Kidney (tissue), 14 donors: ENCODE results near the gene RBPJ. TPM values are rescaled to one million over a fixed set of nuclear protein-coding genes. Genes with fewer than 3 reads are reported as not detected.

Experiments
- DNase-seq, 5 donors: peaks; one replicate each; pipeline ENCODE4 v3.0.0-alpha.2; 2013 to 2020
- FAIRE-seq: peaks from 2 replicates; lab custom pipeline; 2012; peaks lifted over from hg19 to GRCh38; lab: Jason Lieb, UNC
- H3K27ac ChIP-seq, 2 donors: one replicate each; pipeline ENCODE4 v1.7.0; 2013; ENCODE audit warnings: low read depth in 2 of 2, low read length in 2 of 2, inconsistent platforms in 1 of 2
- H3K27me3 ChIP-seq: one replicate; pipeline ENCODE4 v1.7.1; 2013; ENCODE audit warnings: low read length, inconsistent platforms; ENCODE audit not compliant: control insufficient read depth, insufficient read depth
- H3K36me3 ChIP-seq, 3 donors: one replicate each; pipeline versions ENCODE4 v1.7.0 to v1.7.1; 2013; ENCODE audit warnings: low read length in 3 of 3, control low read depth in 1 of 3, inconsistent platforms in 1 of 3; ENCODE audit not compliant: insufficient read depth in 3 of 3, control insufficient read depth in 2 of 3
- H3K4me1 ChIP-seq, 3 donors: one replicate each; pipeline versions ENCODE4 v1.7.0 to v1.7.1; 2013; ENCODE audit warnings: low read length in 3 of 3, inconsistent platforms in 1 of 3, low read depth in 1 of 3; ENCODE audit not compliant: control insufficient read depth in 2 of 3, insufficient read depth in 2 of 3
- H3K4me3 ChIP-seq, 3 donors: one replicate each; pipeline versions ENCODE4 v1.7.0 to v1.8.1; 2013; ENCODE audit warnings: low read length in 3 of 3, control low read depth in 1 of 3, inconsistent platforms in 1 of 3
- H3K9ac ChIP-seq, 3 donors: one replicate each; pipeline versions ENCODE4 v1.7.0 to v1.7.1; 2013; ENCODE audit warnings: low read length in 3 of 3, control low read depth in 1 of 3, inconsistent platforms in 1 of 3
- H3K9me3 ChIP-seq, 3 donors: one replicate each; pipeline versions ENCODE4 v1.7.0 to v1.7.1; 2013; ENCODE audit warnings: low read length in 3 of 3, control low read depth in 1 of 3, inconsistent platforms in 1 of 3; ENCODE audit not compliant: control insufficient read depth in 2 of 3, insufficient read depth in 1 of 3
- intact Hi-C: fragments of 100-400 bp; cut with DNase I; formaldehyde crosslinking; loops from one replicate; pipeline ENCODE4 v1.11.1; 2022
- polyA plus RNA-seq: library from polyadenylated mRNA; stranded (reverse); fragments of 350-450 nt; fragmentation: Illumina TruSeq; extraction: RNeasy Lipid Tissue Mini Kit (QIAGEN cat#74804); gene quantifications from one replicate; pipeline ENCODE4 v1.2.3, GENCODE V29; 2014; ENCODE audit warnings: low read depth, low replicate concordance; ENCODE audit not compliant: insufficient read depth
- total RNA-seq: library from RNA; stranded (reverse); fragmentation: NEBNext Ultra II Directional; extraction: Animal tissue kit (Norgen Biotek cat#: 25700); gene quantifications from one replicate; pipeline ENCODE4 v1.2.1, GENCODE V29; 2021
- TF ChIP-seq, protein P1 (sequence below): IDR thresholded peaks from 3 replicates; pipeline ENCODE4 v1.5.1; 2012; ENCODE audit warnings: mild to moderate bottlenecking, moderate library complexity, borderline replicate concordance; ENCODE audit not compliant: insufficient read depth; ENCODE audit errors: extremely low read depth
- donor health status: control.
- donor health status: control.
- donor health status: control.
- donor health status: control.
- donor health status: control.
- donor health status: DM: yes; HTN: yes; CAD: no.
- donor health status: Normal renal cell carcinoma (clear cell type).

RBPJ gene
- total and polyA plus RNA-seq, 2 donors from 2014 or later = 28.5 to 77.6 TPM

DNA sequence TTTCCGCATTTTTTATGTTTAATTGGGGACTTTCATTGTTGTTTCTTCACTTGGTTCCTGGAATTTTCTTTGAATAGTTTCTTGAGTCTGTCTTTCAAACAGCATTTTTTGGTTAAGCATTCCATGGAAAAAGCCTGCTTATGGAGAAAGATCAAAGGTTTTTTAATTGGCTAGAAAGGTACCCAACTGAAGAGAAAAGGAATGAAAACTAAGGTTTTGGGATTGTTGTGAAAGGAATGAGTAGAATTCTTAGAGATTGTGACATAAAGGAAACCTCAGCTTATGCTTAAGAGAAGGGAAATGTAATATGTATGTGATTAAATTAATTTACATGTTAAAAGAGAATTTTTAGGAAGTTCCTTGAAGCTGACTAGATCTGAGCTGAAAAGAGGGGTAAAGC, 86.7 kb downstream of the RBPJ start:
- Histone ChIP-seq H3K27me3 (no peaks in the 10 kb centered on the region), H3K4me1 (no peaks in the 10 kb centered on the region), H3K9ac (no peak overlapping the region), H3K36me3 (peaks cover 0 to 13% (median 3%) of the 10 kb centered on the region in 3 donors), H3K4me3 (no peak overlapping the region), H3K9me3 (peaks cover 0 to 7% (median 0%) of the 10 kb centered on the region in 3 donors), H3K27ac (no peak overlapping the region)
- intact Hi-C loops = no loop called here
- TF ChIP-seq, protein P1, sequence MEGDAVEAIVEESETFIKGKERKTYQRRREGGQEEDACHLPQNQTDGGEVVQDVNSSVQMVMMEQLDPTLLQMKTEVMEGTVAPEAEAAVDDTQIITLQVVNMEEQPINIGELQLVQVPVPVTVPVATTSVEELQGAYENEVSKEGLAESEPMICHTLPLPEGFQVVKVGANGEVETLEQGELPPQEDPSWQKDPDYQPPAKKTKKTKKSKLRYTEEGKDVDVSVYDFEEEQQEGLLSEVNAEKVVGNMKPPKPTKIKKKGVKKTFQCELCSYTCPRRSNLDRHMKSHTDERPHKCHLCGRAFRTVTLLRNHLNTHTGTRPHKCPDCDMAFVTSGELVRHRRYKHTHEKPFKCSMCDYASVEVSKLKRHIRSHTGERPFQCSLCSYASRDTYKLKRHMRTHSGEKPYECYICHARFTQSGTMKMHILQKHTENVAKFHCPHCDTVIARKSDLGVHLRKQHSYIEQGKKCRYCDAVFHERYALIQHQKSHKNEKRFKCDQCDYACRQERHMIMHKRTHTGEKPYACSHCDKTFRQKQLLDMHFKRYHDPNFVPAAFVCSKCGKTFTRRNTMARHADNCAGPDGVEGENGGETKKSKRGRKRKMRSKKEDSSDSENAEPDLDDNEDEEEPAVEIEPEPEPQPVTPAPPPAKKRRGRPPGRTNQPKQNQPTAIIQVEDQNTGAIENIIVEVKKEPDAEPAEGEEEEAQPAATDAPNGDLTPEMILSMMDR = no peak
- no peak for DNase-seq
- FAIRE-seq = no peak

DNA sequence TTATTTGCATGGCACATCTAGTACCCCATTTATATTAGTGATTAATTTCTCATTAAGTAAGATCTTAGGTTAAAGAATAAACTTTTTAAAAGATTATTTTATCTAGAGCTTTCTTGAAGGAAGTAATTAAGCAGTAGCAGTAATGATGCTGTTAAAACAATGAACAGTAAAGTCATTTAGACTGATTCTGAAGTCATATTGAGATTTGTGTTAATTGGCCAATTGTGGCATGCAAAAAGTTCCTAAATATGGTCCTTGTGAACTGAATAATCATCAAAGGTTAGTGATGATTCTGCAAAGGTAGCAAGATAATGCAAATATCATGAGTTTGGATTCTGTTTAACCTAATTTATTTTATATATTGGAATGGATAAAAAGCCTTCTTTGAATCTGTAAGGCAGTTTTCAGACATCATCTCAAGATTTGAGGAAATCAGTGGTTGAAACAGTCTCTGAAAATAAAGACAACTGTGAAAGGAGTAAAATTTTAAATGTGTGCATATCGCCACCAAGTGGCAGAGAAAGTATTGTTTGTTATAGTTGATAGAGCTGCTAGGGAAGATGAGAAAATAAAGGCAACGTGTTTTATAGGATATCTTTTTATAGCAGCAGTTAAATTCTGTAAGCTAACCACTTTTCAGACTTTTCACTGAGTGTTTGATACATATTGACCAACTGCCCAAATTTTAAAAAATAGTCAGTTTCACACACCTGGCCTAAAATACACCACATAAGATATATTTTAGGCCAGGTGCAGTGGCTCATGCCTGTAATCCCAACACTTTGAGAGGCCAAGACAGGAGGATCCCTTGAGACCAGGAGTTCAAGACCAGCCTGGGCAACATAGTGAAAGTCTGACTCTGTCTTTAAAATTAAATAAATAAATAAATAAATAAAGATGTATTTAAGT, 89.8 kb downstream of the RBPJ start:
- Histone ChIP-seq H3K36me3 (peaks cover 0 to 13% (median 3%) of the 10 kb centered on the region in 3 donors), H3K4me3 (no peak overlapping the region), H3K4me1 (peaks cover 0 to 5% (median 2%) of the 10 kb centered on the region in 3 donors), H3K27ac (no peak overlapping the region), H3K9ac (no peak overlapping the region), H3K9me3 (peaks cover 0 to 7% (median 0%) of the 10 kb centered on the region in 3 donors), H3K27me3 (no peaks in the 10 kb centered on the region)
- intact Hi-C loops = no loop called here
- TF ChIP-seq, protein P1 = peak; percentile 65
- DNase-seq (peak in 3 of 5 donors; percentile 30 to 86 (median 84)), FAIRE-seq (peak; percentile 89)

DNA sequence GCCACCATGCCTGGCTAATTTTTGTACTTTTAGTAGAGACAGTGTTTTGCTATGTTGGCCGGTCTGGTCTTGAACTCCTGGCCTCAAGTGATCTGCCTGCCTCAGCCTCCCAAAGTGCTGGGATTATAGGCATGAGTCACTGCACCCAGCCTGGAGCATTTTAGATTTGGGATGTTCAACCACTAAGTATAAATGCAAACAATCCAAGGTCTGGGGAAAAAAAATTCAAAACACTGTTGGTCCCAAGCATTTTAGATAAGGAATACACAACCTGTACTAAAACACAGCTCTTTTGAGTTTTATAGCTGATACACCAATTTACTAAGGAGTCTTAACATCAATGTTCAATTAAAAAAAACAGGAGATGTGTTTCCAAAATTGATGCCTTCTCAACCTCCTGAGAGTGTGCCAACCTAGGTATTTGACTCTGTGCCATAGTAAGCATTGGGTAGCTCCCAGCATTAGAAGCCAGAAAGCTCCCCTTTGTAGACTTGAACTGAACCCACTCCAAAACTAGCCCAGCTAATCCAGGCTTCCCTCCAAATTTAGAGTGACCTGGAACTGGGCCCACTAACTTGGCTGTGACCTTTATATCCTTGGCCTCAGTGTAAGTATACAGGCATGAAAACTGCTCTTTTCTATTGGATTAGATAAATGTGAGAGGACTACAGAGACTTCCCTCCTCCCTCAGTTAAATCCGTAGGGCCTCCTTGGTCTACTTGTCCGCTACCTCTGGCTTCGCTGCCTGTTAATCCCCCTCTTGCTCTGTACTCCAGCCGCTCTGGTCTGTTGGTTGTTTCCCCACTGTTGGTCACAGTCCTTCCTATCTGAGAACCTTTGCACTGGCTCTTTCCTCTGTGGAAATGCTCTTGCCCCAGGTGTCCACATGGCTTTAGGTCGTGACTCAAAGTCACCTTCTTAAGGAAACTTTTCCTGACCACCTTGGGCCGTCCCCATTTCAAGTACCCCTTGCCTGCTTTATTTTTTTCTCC, 91.9 kb downstream of the RBPJ start:
- TF ChIP-seq, protein P1 = no peak
- peak in 1 of 5 donors; percentile 10 for DNase-seq
- no peak for FAIRE-seq
- no peak overlapping the region for H3K9ac ChIP-seq
- H3K9me3 ChIP-seq = no peaks in the 10 kb centered on the region
- H3K36me3 ChIP-seq = no peaks in the 10 kb centered on the region
- H3K4me3 ChIP-seq = no peak overlapping the region
- intact Hi-C loops = no loop called here
- H3K27ac ChIP-seq = no peak overlapping the region
- no peaks in the 10 kb centered on the region for H3K27me3 ChIP-seq
- peaks cover 0 to 5% (median 2%) of the 10 kb centered on the region in 3 donors for H3K4me1 ChIP-seq
